Measurements from ENCODE around the gene PDE4B. TPM values are rescaled to one million over a fixed set of nuclear protein-coding genes. Genes with fewer than 3 reads are reported as not detected.

Gene PDE4B
- total and polyA plus RNA-seq, 10 of the 15 experiments (the other 5 are each of a cell fraction or from before 2014, with no cell fraction given) = 3.0 to 13.2 (median 5.7) TPM

- no peak for TF ChIP-seq REST (IDR thresholded peaks at IDR 0.05; ENCODE audit: low read depth, low read length)
- TF ChIP-seq SREBF1 (IDR thresholded peaks at IDR 0.05; ENCODE audit: low read length) = no peak
- no peak for TF ChIP-seq ZBTB4 (CRISPR knock-in tag; IDR thresholded peaks at IDR 0.05)
- no peak for TF ChIP-seq SIX5 (IDR thresholded peaks at IDR 0.05; ENCODE audit: low read depth, low read length, severe bottlenecking)
- TF ChIP-seq TCF7 (IDR thresholded peaks at IDR 0.05; ENCODE audit: borderline replicate concordance) = no peak
- no peak for TF ChIP-seq WRNIP1 (IDR thresholded peaks at IDR 0.05; ENCODE audit: borderline replicate concordance, low read depth, low read length)
- no peak for TF ChIP-seq YY1 (IDR thresholded peaks at IDR 0.05; ENCODE audit: low read depth, low read length)
- no peak for TF ChIP-seq POLR2AphosphoS2 (IDR thresholded peaks at IDR 0.05; ENCODE audit: low read depth, low read length)
- no peak for TF ChIP-seq POU2F2 (IDR thresholded peaks at IDR 0.05; ENCODE audit: borderline replicate concordance, low read depth, low read length)
Observed at GRCh38 chr1:65924471-65924870, 131.8 kb downstream of the PDE4B start (continued).

Data from GM12878 (cell line).